ENCODE results near the gene ADD3.

DNA sequence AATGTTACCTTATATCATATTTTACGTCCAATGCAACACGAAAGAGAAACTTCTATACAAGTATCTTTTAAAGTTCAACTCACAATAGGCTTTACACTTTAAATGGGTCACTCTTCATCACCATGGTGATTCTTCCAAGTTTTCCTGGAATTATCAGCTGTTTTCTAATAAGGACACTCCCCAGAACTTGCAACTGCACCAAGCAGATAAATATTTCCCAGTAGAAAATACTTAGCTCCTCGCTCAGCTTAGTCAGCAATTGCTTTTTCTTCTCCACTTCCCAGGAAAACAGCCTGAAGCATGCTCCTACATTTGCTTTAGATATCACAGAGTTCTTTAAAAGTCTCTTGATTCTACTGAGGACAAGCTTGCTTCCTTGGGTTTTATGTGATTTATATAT, 25.7 kb upstream of the ADD3 start:
- TF ChIP-seq, protein P1, sequence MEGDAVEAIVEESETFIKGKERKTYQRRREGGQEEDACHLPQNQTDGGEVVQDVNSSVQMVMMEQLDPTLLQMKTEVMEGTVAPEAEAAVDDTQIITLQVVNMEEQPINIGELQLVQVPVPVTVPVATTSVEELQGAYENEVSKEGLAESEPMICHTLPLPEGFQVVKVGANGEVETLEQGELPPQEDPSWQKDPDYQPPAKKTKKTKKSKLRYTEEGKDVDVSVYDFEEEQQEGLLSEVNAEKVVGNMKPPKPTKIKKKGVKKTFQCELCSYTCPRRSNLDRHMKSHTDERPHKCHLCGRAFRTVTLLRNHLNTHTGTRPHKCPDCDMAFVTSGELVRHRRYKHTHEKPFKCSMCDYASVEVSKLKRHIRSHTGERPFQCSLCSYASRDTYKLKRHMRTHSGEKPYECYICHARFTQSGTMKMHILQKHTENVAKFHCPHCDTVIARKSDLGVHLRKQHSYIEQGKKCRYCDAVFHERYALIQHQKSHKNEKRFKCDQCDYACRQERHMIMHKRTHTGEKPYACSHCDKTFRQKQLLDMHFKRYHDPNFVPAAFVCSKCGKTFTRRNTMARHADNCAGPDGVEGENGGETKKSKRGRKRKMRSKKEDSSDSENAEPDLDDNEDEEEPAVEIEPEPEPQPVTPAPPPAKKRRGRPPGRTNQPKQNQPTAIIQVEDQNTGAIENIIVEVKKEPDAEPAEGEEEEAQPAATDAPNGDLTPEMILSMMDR (IDR thresholded peaks at IDR 0.05; ENCODE audit: extremely low read depth in 1 of 2, insufficient read depth in 1 of 2, low read depth in 1 of 2, low read length in 2 of 2): no peak
- TF ChIP-seq POLR2A (IDR thresholded peaks at IDR 0.05; ENCODE audit: low read depth, low read length): no peak
- TF ChIP-seq EZH2 (IDR thresholded peaks at IDR 0.05; ENCODE audit: borderline replicate concordance, low read depth, low read length, severe bottlenecking): no peak
- TF ChIP-seq POLR2AphosphoS5 (IDR thresholded peaks at IDR 0.05; ENCODE audit: insufficient read depth, low read depth, low read length): no peak
